IMR-90 (cell line): ENCODE data around the gene ACTN2. TPM values are rescaled to one million over a fixed set of nuclear protein-coding genes. Genes with fewer than 3 reads are reported as not detected.

ENCODE experiments used
- ATAC-seq: fragments of 200-7000 bp; cut with Tn5 transposase; 2 replicates; pipeline ENCODE4 v1.9.1; 2020; ENCODE audit warnings: low read depth, mild to moderate bottlenecking, moderate library complexity
- BruUV-seq: library from RNA; stranded (reverse); fragments of 400-500 nt; replicated peaks from 2 replicates; lab custom pipeline; 2021; lab: Mats Ljungman, UMichigan
- CTCF ChIA-PET: fragments of 300-600 bp; formaldehyde crosslinking; extraction: SDS; loops from one replicate; lab custom pipeline; 2021; ENCODE audit warnings: antibody characterized with exemption; lab: Yijun Ruan, JAX
- POLR2A ChIA-PET: fragments of 300-600 bp; sonication (Branson Sonifier 250); formaldehyde crosslinking; loops from one replicate; lab custom pipeline; 2022; ENCODE audit warnings: antibody characterized with exemption; ENCODE audit not compliant: unreplicated experiment; lab: Charles Lee
- DNase-seq: peaks from one replicate; pipeline ENCODE4 v3.0.0; 2013
- H2AFZ ChIP-seq: replicated peaks from 2 replicates; pipeline ENCODE3; 2013; ENCODE audit warnings: low read length, mild to moderate bottlenecking; ENCODE audit not compliant: poor library complexity
- H2AK5ac ChIP-seq: 2 replicates; pipeline ENCODE4 v1.6.1; 2013; ENCODE audit warnings: low read depth, low read length, inconsistent platforms
- H2AK9ac ChIP-seq: replicated peaks from 2 replicates; pipeline ENCODE3; 2013; ENCODE audit warnings: mild to moderate bottlenecking, low read depth, low read length, moderate library complexity; ENCODE audit not compliant: poor library complexity
- H2BK120ac ChIP-seq: 2 replicates; pipeline ENCODE4 v1.6.1; 2013; ENCODE audit warnings: low read depth, low read length, inconsistent platforms
- H2BK15ac ChIP-seq: 3 replicates; pipeline ENCODE4 v1.6.1; 2013; ENCODE audit warnings: low read depth, low read length, inconsistent platforms
- H2BK20ac ChIP-seq: 2 replicates; pipeline ENCODE4 v1.6.1; 2013; ENCODE audit warnings: low read depth, mild to moderate bottlenecking, inconsistent platforms, low read length, moderate library complexity
- H2BK5ac ChIP-seq: 2 replicates; pipeline ENCODE4 v1.6.1; 2013; ENCODE audit warnings: mild to moderate bottlenecking, low read depth, low read length, inconsistent platforms; ENCODE audit not compliant: poor library complexity, severe bottlenecking
- H3K14ac ChIP-seq: replicated peaks from 2 replicates; pipeline ENCODE4 v1.6.1; 2013; ENCODE audit warnings: low read depth, low read length, inconsistent platforms
- H3K18ac ChIP-seq: 2 replicates; pipeline ENCODE4 v1.6.1; 2013; ENCODE audit warnings: low read depth, low read length, control low read depth
- H3K23ac ChIP-seq: 2 replicates; pipeline ENCODE4 v1.6.1; 2013; ENCODE audit warnings: low read depth, low read length, inconsistent platforms
- H3K27ac ChIP-seq: 2 replicates; pipeline ENCODE4 v1.5.1; 2013; ENCODE audit warnings: mild to moderate bottlenecking, control low read depth, low read length; ENCODE audit not compliant: insufficient read depth
- H3K27me3 ChIP-seq: 2 replicates; pipeline ENCODE4 v1.6.1; 2013; ENCODE audit warnings: low read length; ENCODE audit not compliant: control insufficient read depth, insufficient read depth
- H3K36me3 ChIP-seq: 2 replicates; pipeline ENCODE4 v1.6.1; 2013; ENCODE audit warnings: low read length, mixed read lengths; ENCODE audit not compliant: control insufficient read depth, insufficient read depth
- H3K4ac ChIP-seq: 2 replicates; pipeline ENCODE4 v1.6.1; 2013; ENCODE audit warnings: low read depth, low read length, inconsistent platforms
- H3K4me1 ChIP-seq: 2 replicates; pipeline ENCODE4 v1.6.1; 2013; ENCODE audit warnings: low read length, mixed read lengths; ENCODE audit not compliant: control insufficient read depth, insufficient read depth
- H3K4me2 ChIP-seq: 2 replicates; pipeline ENCODE4 v1.6.1; 2013; ENCODE audit warnings: low read depth, mild to moderate bottlenecking, control low read depth, low read length, moderate library complexity
- H3K4me3 ChIP-seq: 2 replicates; pipeline ENCODE4 v1.5.1; 2013; ENCODE audit warnings: low read depth, mild to moderate bottlenecking, control low read depth, low read length, moderate library complexity; ENCODE audit not compliant: insufficient read depth
- H3K56ac ChIP-seq: 2 replicates; pipeline ENCODE4 v1.6.1; 2013; ENCODE audit warnings: low read length, inconsistent platforms; ENCODE audit not compliant: insufficient read depth; ENCODE audit errors: extremely low read depth
- H3K79me1 ChIP-seq, 2 experiments: 2 replicates each; pipeline ENCODE4 v1.6.1; 2013; ENCODE audit warnings: low read length in 2 of 2, inconsistent platforms in 1 of 2, low read depth in 1 of 2
- H3K9ac ChIP-seq: 2 replicates; pipeline ENCODE4 v1.6.1; 2013; ENCODE audit warnings: low read depth, low read length, control low read depth
- H3K9me1 ChIP-seq: 2 replicates; pipeline ENCODE4 v1.6.1; 2013; ENCODE audit warnings: low read length, inconsistent platforms; ENCODE audit not compliant: insufficient read depth
- H3K9me3 ChIP-seq: 2 replicates; pipeline ENCODE4 v1.6.1; 2013; ENCODE audit warnings: low read length; ENCODE audit not compliant: control insufficient read depth, insufficient read depth
- H4K20me1 ChIP-seq: 2 replicates; pipeline ENCODE4 v1.6.1; 2013; ENCODE audit warnings: low read length, inconsistent platforms; ENCODE audit not compliant: insufficient read depth
- H4K5ac ChIP-seq: 2 replicates; pipeline ENCODE4 v1.6.1; 2013; ENCODE audit warnings: mild to moderate bottlenecking, low read depth, low read length, control low read depth
- H4K8ac ChIP-seq, 2 experiments: 2 replicates each; pipeline ENCODE4 v1.6.1; 2013; ENCODE audit warnings: low read depth in 2 of 2, low read length in 2 of 2, control low read depth in 1 of 2, inconsistent platforms in 1 of 2
- H4K91ac ChIP-seq: 2 replicates; pipeline ENCODE4 v1.6.1; 2013; ENCODE audit warnings: low read depth, low read length, inconsistent platforms; ENCODE audit not compliant: insufficient read depth
- FOS ChIP-seq: fragments of 150-350 bp; IDR thresholded peaks from 2 replicates; pipeline ENCODE4 v1.6.1; 2016; ENCODE audit warnings: low read depth, low read length
- MAFK ChIP-seq: IDR thresholded peaks from 2 replicates; pipeline ENCODE4 v1.6.1; 2012; ENCODE audit warnings: low read depth, low read length, improper control_type of control experiment
- MXI1 ChIP-seq: IDR thresholded peaks from 2 replicates; pipeline ENCODE4 v1.6.1; 2012; ENCODE audit warnings: low read depth, mild to moderate bottlenecking, low read length, moderate library complexity, borderline replicate concordance
- NFE2L2 ChIP-seq: fragments of 150-350 bp; IDR thresholded peaks from 2 replicates; pipeline ENCODE4 v1.6.1; 2016; ENCODE audit warnings: low read depth, mild to moderate bottlenecking, low read length
- POLR2A ChIP-seq: IDR thresholded peaks from 2 replicates; pipeline ENCODE4 v1.6.1; 2012; ENCODE audit warnings: mild to moderate bottlenecking, low read depth, low read length
- USF2 ChIP-seq: fragments of 150-350 bp; IDR thresholded peaks from 2 replicates; pipeline ENCODE4 v1.6.1; 2017; ENCODE audit warnings: mild to moderate bottlenecking, antibody characterized with exemption, low read length, low read depth
- WGBS, 2 experiments: methylation state at CpG; one replicate each; pipeline versions ENCODE4 v1.1.5 to v1.1.7; 2013; ENCODE audit warnings: missing lambda C conversion rate in 2 of 2; ENCODE audit not compliant: insufficient read length in 1 of 2; ENCODE audit errors: extremely low coverage in 2 of 2; 5-methylcytosine and 5-hydroxymethylcytosine counted together
- dilution Hi-C: fragments of 300-500 bp; cut with HindIII; formaldehyde crosslinking; loops from one replicate; pipeline ENCODE4 v1.14.3; 2018; ENCODE audit warnings: low sequenced_read_pairs; ENCODE audit not compliant: unreplicated experiment
- in situ Hi-C: fragments of 300-500 bp; cut with MboI; formaldehyde crosslinking; loops from 3 replicates; pipeline ENCODE4 v1.14.3; 2019; ENCODE audit warnings: low sequenced_read_pairs, inconsistent platforms, mixed read lengths
- intact Hi-C: fragments of 100-400 bp; cut with micrococcal nuclease; formaldehyde crosslinking; loops from 2 replicates; pipeline ENCODE4 v1.10.0; 2022
- polyA plus RNA-seq, 3 experiments: library from polyadenylated mRNA; depleted of rRNA; stranded (reverse); fragments of >200 nt; gene quantifications; 2 replicates each; pipeline ENCODE4 v1.2.3, GENCODE V29; 2012; ENCODE audit warnings: low replicate concordance in 1 of 3
- total RNA-seq: library from RNA; depleted of rRNA; stranded (reverse); fragments of >200 nt; gene quantifications from 2 replicates; pipeline ENCODE4 v1.2.3, GENCODE V29; 2012
- TF ChIP-seq, protein P1 (sequence below): conservative IDR thresholded peaks from 2 replicates; pipeline ENCODE4 v1.5.1; 2012; ENCODE audit warnings: mild to moderate bottlenecking, low read depth, low read length, improper control_type of control experiment

Gene ACTN2
- total and polyA plus RNA-seq, 2 of the 4 experiments (the other 2 are of a cell fraction) = under 0.01 TPM; not detected in 1

- no TSS peak for BruUV-seq
- intact Hi-C loops = no loop called here
Measured at GRCh38 chr1:236744533-236744932, 58.2 kb downstream of the ACTN2 start.

More at GRCh38 chr1:236744533-236744932, 58.2 kb downstream of the ACTN2 start:
- Histone ChIP-seq H3K56ac (no peak overlapping the region), H4K20me1 (no peaks in the 10 kb centered on the region), H3K79me1 (no peaks in the 10 kb centered on the region), H3K4me3 (no peak overlapping the region), H3K4ac (no peak overlapping the region), H3K9ac (no peak overlapping the region), H3K9me1 (no peaks in the 10 kb centered on the region), H3K36me3 (no peaks in the 10 kb centered on the region), H4K8ac (no peak overlapping the region), H2BK120ac (no peak overlapping the region), H2BK5ac (no peak overlapping the region), H3K27ac (no peak overlapping the region), H2AFZ (no peak overlapping the region), H3K14ac (no peak overlapping the region), H2AK5ac (no peak overlapping the region), H3K27me3 (no peaks in the 10 kb centered on the region), H3K4me1 (no peaks in the 10 kb centered on the region), H3K23ac (no peak overlapping the region), H4K91ac (no peak overlapping the region), H2AK9ac (no peak overlapping the region), H2BK20ac (no peak overlapping the region), H3K4me2 (no peak overlapping the region), H3K18ac (no peak overlapping the region), H2BK15ac (no peak overlapping the region), H4K5ac (no peak overlapping the region), H3K9me3 (no peaks in the 10 kb centered on the region; the same call in 1 of the 2 replicates)
- in situ Hi-C loops (no loop called here), dilution Hi-C loops (no loop called here)
- TF ChIP-seq MXI1 (no peak), FOS (no peak), POLR2A (no peak), MAFK (no peak), USF2 (no peak), NFE2L2 (no peak)
- TF ChIP-seq, protein P1, sequence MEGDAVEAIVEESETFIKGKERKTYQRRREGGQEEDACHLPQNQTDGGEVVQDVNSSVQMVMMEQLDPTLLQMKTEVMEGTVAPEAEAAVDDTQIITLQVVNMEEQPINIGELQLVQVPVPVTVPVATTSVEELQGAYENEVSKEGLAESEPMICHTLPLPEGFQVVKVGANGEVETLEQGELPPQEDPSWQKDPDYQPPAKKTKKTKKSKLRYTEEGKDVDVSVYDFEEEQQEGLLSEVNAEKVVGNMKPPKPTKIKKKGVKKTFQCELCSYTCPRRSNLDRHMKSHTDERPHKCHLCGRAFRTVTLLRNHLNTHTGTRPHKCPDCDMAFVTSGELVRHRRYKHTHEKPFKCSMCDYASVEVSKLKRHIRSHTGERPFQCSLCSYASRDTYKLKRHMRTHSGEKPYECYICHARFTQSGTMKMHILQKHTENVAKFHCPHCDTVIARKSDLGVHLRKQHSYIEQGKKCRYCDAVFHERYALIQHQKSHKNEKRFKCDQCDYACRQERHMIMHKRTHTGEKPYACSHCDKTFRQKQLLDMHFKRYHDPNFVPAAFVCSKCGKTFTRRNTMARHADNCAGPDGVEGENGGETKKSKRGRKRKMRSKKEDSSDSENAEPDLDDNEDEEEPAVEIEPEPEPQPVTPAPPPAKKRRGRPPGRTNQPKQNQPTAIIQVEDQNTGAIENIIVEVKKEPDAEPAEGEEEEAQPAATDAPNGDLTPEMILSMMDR = no peak
- DNase-seq (no peak), ATAC-seq (no peak)
- WGBS, 2 experiments = 88% methylated on average over 17 of the region's 22 CpGs; no CpG with 5 or more reads in 1 of the 2 experiments
- CTCF ChIA-PET = interaction anchor here (0.6 to 0.9 kb wide), 2 partner anchors 15 to 642 kb away, joined by 3 read pairs; no protein-coding TSS in a partner anchor
- POLR2A ChIA-PET = no interaction called here
